H1 (cell line): ENCODE results near the gene IFNL2. TPM values are rescaled to one million over a fixed set of nuclear protein-coding genes. Genes with fewer than 3 reads are reported as not detected.

Source experiments
- CTCF ChIA-PET: fragments of 300-600 bp; sonication (Branson Sonifier 250); formaldehyde crosslinking; loops from one replicate; lab custom pipeline; 2021; ENCODE audit not compliant: partially characterized antibody; lab: Charles Lee
- POLR2A ChIA-PET: fragments of 300-600 bp; sonication (Branson Sonifier 250); formaldehyde crosslinking; loops from one replicate; lab custom pipeline; 2021; ENCODE audit warnings: inconsistent platforms; ENCODE audit not compliant: partially characterized antibody; lab: Charles Lee
- DNase-seq, 2 experiments: peaks; one replicate each; pipeline versions ENCODE4 v3.0.0 to v3.0.0-alpha.2; 2010 to 2022; ENCODE audit warnings: low spot score in 2 of 2, low read depth in 1 of 2, mixed read lengths in 1 of 2
- FAIRE-seq: peaks from 2 replicates; lab custom pipeline; 2011; peaks lifted over from hg19 to GRCh38; lab: Jason Lieb, UNC
- H2AFZ ChIP-seq: 2 replicates; pipeline ENCODE4 v1.8.1; 2012; ENCODE audit warnings: low read length, inconsistent platforms
- H2AK5ac ChIP-seq: 2 replicates; pipeline ENCODE4 v1.6.1; 2013; ENCODE audit warnings: low read depth, low read length
- H2BK120ac ChIP-seq: replicated peaks from 2 replicates; pipeline ENCODE3; 2013; ENCODE audit warnings: low read depth, low read length, inconsistent platforms
- H2BK12ac ChIP-seq: 2 replicates; pipeline ENCODE4 v1.6.1; 2013; ENCODE audit warnings: low read depth, low read length
- H2BK15ac ChIP-seq: 2 replicates; pipeline ENCODE4 v1.6.1; 2013; ENCODE audit warnings: low read length
- H2BK20ac ChIP-seq: 2 replicates; pipeline ENCODE4 v1.6.1; 2013; ENCODE audit warnings: low read length
- H2BK5ac ChIP-seq: 2 replicates; pipeline ENCODE4 v1.6.1; 2013; ENCODE audit warnings: low read depth, low read length
- H3K14ac ChIP-seq: 2 replicates; pipeline ENCODE4 v1.6.1; 2013; ENCODE audit warnings: inconsistent platforms; ENCODE audit not compliant: insufficient read length
- H3K18ac ChIP-seq: 2 replicates; pipeline ENCODE4 v1.6.1; 2013; ENCODE audit warnings: low read length; ENCODE audit errors: extremely low read depth
- H3K23ac ChIP-seq: 2 replicates; pipeline ENCODE4 v1.6.1; 2013; ENCODE audit warnings: inconsistent platforms; ENCODE audit not compliant: insufficient read length
- H3K23me2 ChIP-seq: 2 replicates; pipeline ENCODE4 v1.6.1; 2013; ENCODE audit warnings: low read depth, low read length
- H3K27ac ChIP-seq: 2 replicates; pipeline ENCODE4 v1.6.1; 2011; ENCODE audit warnings: low read depth, low read length, inconsistent platforms
- H3K27me3 ChIP-seq, 4 experiments: replicated peaks in 1 of 4; 1 replicate in 1 of 4; 2 replicates in 3 of 4; pipeline versions ENCODE4 v1.6.1 to v1.8.1; 2011 to 2013; ENCODE audit warnings: low read length in 3 of 4, mild to moderate bottlenecking in 3 of 4, inconsistent platforms in 2 of 4, mixed read lengths in 2 of 4, moderate library complexity in 1 of 4; ENCODE audit not compliant: control insufficient read depth in 3 of 4, insufficient read depth in 3 of 4; ENCODE audit errors: extremely low read depth in 1 of 4
- H3K36me3 ChIP-seq, 4 experiments: 2 replicates each; pipeline versions ENCODE4 v1.6.1 to v1.8.1; 2011 to 2013; ENCODE audit warnings: mild to moderate bottlenecking in 4 of 4, low read length in 3 of 4, moderate library complexity in 2 of 4, control low read depth in 1 of 4, inconsistent platforms in 1 of 4; ENCODE audit not compliant: insufficient read depth in 4 of 4, control insufficient read depth in 2 of 4
- H3K4ac ChIP-seq: replicated peaks from 2 replicates; pipeline ENCODE3; 2013; ENCODE audit warnings: low read length, low read depth, mixed read lengths, inconsistent platforms; ENCODE audit not compliant: insufficient read length
- H3K4me1 ChIP-seq, 4 experiments: replicated peaks in 1 of 4; 1 replicate in 1 of 4; 2 replicates in 3 of 4; pipeline versions ENCODE4 v1.6.1 to v1.8.1; 2011 to 2013; ENCODE audit warnings: low read length in 3 of 4, inconsistent platforms in 2 of 4, mixed read lengths in 1 of 4; ENCODE audit not compliant: insufficient read depth in 4 of 4, control insufficient read depth in 3 of 4
- H3K4me2 ChIP-seq, 2 experiments: 2 replicates each; pipeline versions ENCODE4 v1.6.1 to v1.8.1; 2011 to 2013; ENCODE audit warnings: low read depth in 2 of 2, low read length in 2 of 2, control low read depth in 1 of 2, inconsistent platforms in 1 of 2, mild to moderate bottlenecking in 1 of 2; ENCODE audit not compliant: insufficient read depth in 1 of 2
- H3K4me3 ChIP-seq, 4 experiments: fragments of 200-600, 300-600 bp in 1 of 4; sonication (generic), shearing (Covaris generic), sonication (Bioruptor Twin) in 1 of 4; 2 replicates each; pipeline versions ENCODE4 v1.5.1 to v1.8.1; 2011 to 2016; ENCODE audit warnings: low read length in 4 of 4, low read depth in 3 of 4, control low read depth in 2 of 4, inconsistent platforms in 2 of 4, mild to moderate bottlenecking in 2 of 4, mixed read lengths in 1 of 4, moderate library complexity in 1 of 4; ENCODE audit not compliant: insufficient read depth in 2 of 4; ENCODE audit errors: extremely low read depth in 1 of 4
- H3K56ac ChIP-seq: replicated peaks from 2 replicates; pipeline ENCODE3; 2013; ENCODE audit warnings: low read depth, mild to moderate bottlenecking, mixed read lengths, low read length, inconsistent platforms; ENCODE audit not compliant: insufficient read length
- H3K79me1 ChIP-seq: 2 replicates; pipeline ENCODE4 v1.6.1; 2013; ENCODE audit warnings: low read depth, low read length, control low read depth
- H3K79me2 ChIP-seq, 2 experiments: 2 replicates each; pipeline versions ENCODE4 v1.6.1 to v1.8.1; 2012 to 2013; ENCODE audit warnings: low read length in 2 of 2, mild to moderate bottlenecking in 2 of 2, inconsistent platforms in 1 of 2; ENCODE audit not compliant: insufficient read depth in 2 of 2, control insufficient read depth in 1 of 2
- H3K9ac ChIP-seq, 4 experiments: replicated peaks in 1 of 4; 1 replicate in 1 of 4; 2 replicates in 3 of 4; pipeline versions ENCODE4 v1.6.1 to v1.8.1; 2011 to 2013; ENCODE audit warnings: low read depth in 3 of 4, low read length in 3 of 4, control low read depth in 2 of 4, mild to moderate bottlenecking in 2 of 4, moderate library complexity in 2 of 4, inconsistent platforms in 1 of 4; ENCODE audit errors: extremely low read depth in 1 of 4
- H3K9me3 ChIP-seq, 2 experiments: 2 replicates each; pipeline versions ENCODE4 v1.6.1 to v1.8.1; 2012 to 2013; ENCODE audit warnings: mild to moderate bottlenecking in 2 of 2, moderate library complexity in 2 of 2, control low read depth in 1 of 2, inconsistent platforms in 1 of 2, low read depth in 1 of 2, low read length in 1 of 2, mixed read lengths in 1 of 2; ENCODE audit not compliant: insufficient read depth in 2 of 2
- H4K20me1 ChIP-seq, 2 experiments: replicated peaks in 1 of 2; 2 replicates each; pipeline versions ENCODE3 to v1.8.1; 2011 to 2013; ENCODE audit warnings: inconsistent platforms in 2 of 2, low read length in 2 of 2, mild to moderate bottlenecking in 1 of 2; ENCODE audit not compliant: insufficient read depth in 2 of 2, control insufficient read depth in 1 of 2
- H4K5ac ChIP-seq: 2 replicates; pipeline ENCODE4 v1.6.1; 2013; ENCODE audit warnings: low read length, low read depth, mixed read lengths, inconsistent platforms; ENCODE audit not compliant: insufficient read length
- H4K8ac ChIP-seq: 2 replicates; pipeline ENCODE4 v1.8.0; 2013; ENCODE audit warnings: mild to moderate bottlenecking, moderate library complexity, low read length, inconsistent platforms; ENCODE audit not compliant: insufficient read depth; ENCODE audit errors: extremely low read depth
- H4K91ac ChIP-seq: replicated peaks from 2 replicates; pipeline ENCODE3; 2013; ENCODE audit warnings: low read length, mixed read lengths, inconsistent platforms; ENCODE audit not compliant: insufficient read length
- BCL11A ChIP-seq, 2 experiments: IDR thresholded peaks; one replicate each; pipeline ENCODE4 v1.6.1; 2011; ENCODE audit warnings: low read depth in 2 of 2, low read length in 2 of 2, mild to moderate bottlenecking in 2 of 2
- BRCA1 ChIP-seq: IDR thresholded peaks from 2 replicates; pipeline ENCODE4 v1.6.1; 2012; ENCODE audit warnings: low read depth, low read length, improper control_type of control experiment
- EP300 ChIP-seq, 2 experiments: IDR thresholded peaks; 1 replicate in 1 of 2; 2 replicates in 1 of 2; pipeline ENCODE4 v1.6.1; 2011 to 2012; ENCODE audit warnings: low read depth in 2 of 2, low read length in 2 of 2, mild to moderate bottlenecking in 2 of 2, borderline replicate concordance in 1 of 2, inconsistent platforms in 1 of 2, moderate library complexity in 1 of 2
- EZH2 ChIP-seq: fragments of 200-600 bp; sonication (generic); IDR thresholded peaks from 2 replicates; pipeline ENCODE4 v1.7.1; 2012; ENCODE audit warnings: low read depth, mild to moderate bottlenecking, moderate library complexity, low read length, inconsistent platforms; ENCODE audit not compliant: severe bottlenecking
- GABPA ChIP-seq: IDR thresholded peaks from 2 replicates; pipeline ENCODE4 v1.6.1; 2011; ENCODE audit warnings: mild to moderate bottlenecking, low read length, moderate library complexity, borderline replicate concordance; ENCODE audit not compliant: insufficient read depth
- JUN ChIP-seq: IDR thresholded peaks from 2 replicates; pipeline ENCODE4 v1.6.1; 2011; ENCODE audit warnings: low read depth, mild to moderate bottlenecking, improper control_type of control experiment, low read length
- RAD21 ChIP-seq, 2 experiments: IDR thresholded peaks in 1 of 2; conservative IDR thresholded peaks in 1 of 2; 2 replicates each; pipeline ENCODE4 v1.6.1; 2011; ENCODE audit warnings: low read depth in 2 of 2, low read length in 2 of 2, improper control_type of control experiment in 1 of 2, inconsistent platforms in 1 of 2, mild to moderate bottlenecking in 1 of 2, moderate library complexity in 1 of 2
- ZNF274 ChIP-seq: IDR thresholded peaks from 2 replicates; pipeline ENCODE4 v1.7.0; 2012; ENCODE audit warnings: low read length, borderline replicate concordance; ENCODE audit errors: extremely low read depth
- WGBS, 2 experiments: shearing (Covaris generic) in 1 of 2; methylation state at CpG; one replicate each; pipeline versions ENCODE4 v1.1.6 to v1.1.7; 2013 to 2015; ENCODE audit warnings: low lambda C conversion rate in 2 of 2, mixed read lengths in 2 of 2, inconsistent platforms in 1 of 2, low coverage in 1 of 2, missing lambda C conversion rate in 1 of 2; ENCODE audit not compliant: insufficient replicate concordance in 2 of 2, insufficient coverage in 1 of 2, insufficient read length in 1 of 2; ENCODE audit errors: extremely low coverage in 1 of 2, missing lambda C conversion rate in 1 of 2; 5-methylcytosine and 5-hydroxymethylcytosine counted together
- polyA plus RNA-seq, 7 experiments: library from polyadenylated mRNA; depleted of rRNA in 3 of 7; stranded (reverse) in 5 of 7; unstranded in 2 of 7; fragments of >200 nt in 5 of 7; fragments of 200-250 nt in 2 of 7; gene quantifications; 1 replicate in 5 of 7; 2 replicates in 1 of 7; 4 replicates in 1 of 7; pipeline versions ENCODE4 v1.2.1 to v1.2.3, GENCODE V29; 2011 to 2013; ENCODE audit warnings: missing spikeins in 2 of 7, mixed read lengths in 2 of 7
- total RNA-seq: library from RNA; stranded (reverse); fragmentation: NEBNext Ultra II Directional; extraction: Animal tissue kit (Norgen Biotek cat#: 25700); gene quantifications from 2 replicates; pipeline ENCODE4 v1.2.1, GENCODE V29; 2021
- TF ChIP-seq, protein P1 (sequence below): IDR thresholded peaks from 2 replicates; pipeline ENCODE4 v1.6.1; 2012; ENCODE audit warnings: inconsistent platforms
- TF ChIP-seq, protein P2 (sequence below): IDR thresholded peaks from 2 replicates; pipeline ENCODE4 v1.6.1; 2012; ENCODE audit warnings: low read length, inconsistent platforms

IFNL2 gene
- total and polyA plus RNA-seq, 2 of the 8 experiments (the other 6 are each of a cell fraction or from before 2014, with no cell fraction given), result not detected

DNA sequence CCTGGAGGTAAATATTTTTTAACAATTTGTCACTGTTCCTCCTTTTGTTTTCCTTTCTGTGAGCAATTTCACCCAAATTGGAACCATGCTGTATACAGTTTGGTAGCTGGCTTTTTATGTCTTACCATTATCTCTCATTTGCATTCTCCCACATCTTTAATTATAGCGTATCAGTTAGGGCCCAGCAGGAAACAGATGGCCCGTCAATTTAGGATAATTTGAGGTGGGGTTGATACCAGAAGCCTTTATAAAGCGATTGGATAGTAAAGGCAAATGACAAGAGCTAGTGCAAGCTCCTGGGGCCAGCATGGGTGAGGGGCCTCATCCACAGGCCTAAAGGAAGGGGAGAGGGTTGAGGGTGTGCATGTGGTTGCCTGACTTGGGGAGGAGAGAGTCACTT, 15.7 kb upstream of the IFNL2 start:
- Histone ChIP-seq H3K4me3 (no peak overlapping the region), H2BK5ac (no peak overlapping the region), H3K56ac (no peak overlapping the region), H2BK15ac (no peak overlapping the region), H2BK120ac (no peak overlapping the region), H3K23me2 (peaks cover 6% of the 10 kb centered on the region; the same call in 1 of the 2 replicates), H3K18ac (no peak overlapping the region), H3K27ac (no peak overlapping the region), H2BK20ac (no peak overlapping the region), H4K20me1 (peaks cover 0 to 5% of the 10 kb centered on the region in 2 experiments), H3K9ac (no peak overlapping the region), H3K9me3 (0 out of 4 replicates have a peak, but pooled peaks cover 0 to 3% of the 10 kb centered on the region in 2 experiments), H4K5ac (no peak overlapping the region), H4K91ac (no peak overlapping the region), H3K4ac (no peak overlapping the region), H3K14ac (no peak overlapping the region), H3K79me2 (no peaks in the 10 kb centered on the region), H4K8ac (no peak overlapping the region), H3K23ac (no peak overlapping the region), H3K4me1 (peaks cover 0 to 12% (median 5%) of the 10 kb centered on the region in 4 experiments; a peak in 5 of 7 replicates), H3K36me3 (no peaks in the 10 kb centered on the region), H3K27me3 (peaks cover 21 to 34% (median 29%) of the 10 kb centered on the region in 4 experiments), H2AK5ac (no peak overlapping the region), H3K79me1 (no peaks in the 10 kb centered on the region), H2AFZ (no peak overlapping the region), H2BK12ac (no peak overlapping the region), H3K4me2 (no peak overlapping the region; a peak in 1 of 4 replicates)
- CTCF ChIA-PET, result interaction anchor here (0.6 to 1.2 kb wide), 3 partner anchors 9 to 246 kb away, joined by 3 read pairs; partner anchors contain the start of gene DLL3
- POLR2A ChIA-PET, result no interaction called here
- DNase-seq, result no peak
- no peak for FAIRE-seq
- 87% methylated on average over 3 of the region's 3 CpGs; no CpG with 5 or more reads in 1 of the 2 experiments for WGBS, 2 experiments
- TF ChIP-seq GABPA, result no peak
- TF ChIP-seq BRCA1, result no peak
- TF ChIP-seq JUN, result no peak
- no peak for TF ChIP-seq EZH2
- no peak for TF ChIP-seq BCL11A (IDR thresholded peaks at IDR 0.05; ENCODE audit: low read depth in 2 of 2, low read length in 2 of 2)
- TF ChIP-seq RAD21 (IDR thresholded peaks at IDR 0.05 in 1 of 2, conservative IDR thresholded peaks at IDR 0.05 in 1 of 2; ENCODE audit: low read depth in 2 of 2, low read length in 2 of 2), result no peak
- TF ChIP-seq, protein P1, sequence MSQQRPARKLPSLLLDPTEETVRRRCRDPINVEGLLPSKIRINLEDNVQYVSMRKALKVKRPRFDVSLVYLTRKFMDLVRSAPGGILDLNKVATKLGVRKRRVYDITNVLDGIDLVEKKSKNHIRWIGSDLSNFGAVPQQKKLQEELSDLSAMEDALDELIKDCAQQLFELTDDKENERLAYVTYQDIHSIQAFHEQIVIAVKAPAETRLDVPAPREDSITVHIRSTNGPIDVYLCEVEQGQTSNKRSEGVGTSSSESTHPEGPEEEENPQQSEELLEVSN, result no peak
- TF ChIP-seq, protein P2, sequence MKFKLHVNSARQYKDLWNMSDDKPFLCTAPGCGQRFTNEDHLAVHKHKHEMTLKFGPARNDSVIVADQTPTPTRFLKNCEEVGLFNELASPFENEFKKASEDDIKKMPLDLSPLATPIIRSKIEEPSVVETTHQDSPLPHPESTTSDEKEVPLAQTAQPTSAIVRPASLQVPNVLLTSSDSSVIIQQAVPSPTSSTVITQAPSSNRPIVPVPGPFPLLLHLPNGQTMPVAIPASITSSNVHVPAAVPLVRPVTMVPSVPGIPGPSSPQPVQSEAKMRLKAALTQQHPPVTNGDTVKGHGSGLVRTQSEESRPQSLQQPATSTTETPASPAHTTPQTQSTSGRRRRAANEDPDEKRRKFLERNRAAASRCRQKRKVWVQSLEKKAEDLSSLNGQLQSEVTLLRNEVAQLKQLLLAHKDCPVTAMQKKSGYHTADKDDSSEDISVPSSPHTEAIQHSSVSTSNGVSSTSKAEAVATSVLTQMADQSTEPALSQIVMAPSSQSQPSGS, result no peak
- no peak for TF ChIP-seq EP300 (IDR thresholded peaks at IDR 0.05; ENCODE audit: borderline replicate concordance in 1 of 2, low read depth in 2 of 2, low read length in 2 of 2)
- no peak for TF ChIP-seq ZNF274
